HG02798 (cell line): ENCODE data around the gene SRM.
"Not testable (repeated sequence)": the region's sequence is repeated elsewhere in the genome, so short reads cannot be mapped to it uniquely, and the experiment has no call there.

ENCODE experiments used
- ATAC-seq: cut with Tn5 transposase; IDR thresholded peaks from one replicate; pipeline ENCODE4 v1.9.1; 2021; ENCODE audit warnings: mild to moderate bottlenecking; ENCODE audit not compliant: unreplicated experiment, poor library complexity

Gene SRM

DNA sequence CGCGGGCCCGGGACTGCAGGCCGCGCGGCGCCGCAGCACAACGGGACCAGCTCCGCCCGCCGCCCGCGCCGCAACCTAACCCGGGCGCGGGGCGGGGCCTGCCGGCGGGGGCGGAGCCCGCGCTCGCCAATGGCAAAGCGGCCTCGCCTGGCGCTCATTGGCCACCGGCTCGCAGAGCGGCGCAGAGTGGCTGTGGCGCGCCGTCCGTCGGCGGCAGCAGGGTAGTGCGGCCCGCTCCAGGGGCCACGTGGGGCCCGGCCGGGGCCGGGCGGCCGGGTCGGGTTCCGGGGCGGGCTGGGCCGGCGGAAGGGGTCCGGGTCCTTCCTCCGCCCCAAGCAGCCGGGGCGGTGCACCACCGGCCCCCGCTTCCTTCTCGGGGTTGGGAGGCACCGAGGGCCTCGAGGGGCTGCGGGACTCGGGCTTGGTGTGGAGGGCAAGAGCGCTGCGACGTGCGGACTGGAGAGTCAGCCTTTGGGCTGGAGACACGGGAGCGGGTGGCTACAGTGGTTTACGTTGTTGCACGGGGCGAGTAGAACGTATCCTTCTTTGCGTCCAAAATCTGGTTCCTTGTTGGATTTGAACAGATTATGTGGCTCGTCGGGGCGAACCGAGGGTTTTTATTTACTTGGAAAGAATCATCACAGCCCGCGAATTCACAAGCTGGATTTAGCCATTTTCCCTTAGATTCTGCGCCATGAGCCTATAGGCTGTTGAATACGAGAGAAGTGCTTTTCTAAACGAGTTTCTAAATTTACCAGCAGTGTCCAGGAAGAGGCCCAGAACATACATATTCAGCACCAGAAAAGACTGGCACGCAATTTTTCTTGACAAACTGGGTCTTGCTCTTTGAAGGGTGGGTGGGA is at the start of gene SRM:
Gene SRM (minus strand): TSS at position 51 of the 863 bp plus-strand sequence. CDS start 75 bp downstream, outside the sequence.
- ATAC-seq, result peak; percentile 94

DNA sequence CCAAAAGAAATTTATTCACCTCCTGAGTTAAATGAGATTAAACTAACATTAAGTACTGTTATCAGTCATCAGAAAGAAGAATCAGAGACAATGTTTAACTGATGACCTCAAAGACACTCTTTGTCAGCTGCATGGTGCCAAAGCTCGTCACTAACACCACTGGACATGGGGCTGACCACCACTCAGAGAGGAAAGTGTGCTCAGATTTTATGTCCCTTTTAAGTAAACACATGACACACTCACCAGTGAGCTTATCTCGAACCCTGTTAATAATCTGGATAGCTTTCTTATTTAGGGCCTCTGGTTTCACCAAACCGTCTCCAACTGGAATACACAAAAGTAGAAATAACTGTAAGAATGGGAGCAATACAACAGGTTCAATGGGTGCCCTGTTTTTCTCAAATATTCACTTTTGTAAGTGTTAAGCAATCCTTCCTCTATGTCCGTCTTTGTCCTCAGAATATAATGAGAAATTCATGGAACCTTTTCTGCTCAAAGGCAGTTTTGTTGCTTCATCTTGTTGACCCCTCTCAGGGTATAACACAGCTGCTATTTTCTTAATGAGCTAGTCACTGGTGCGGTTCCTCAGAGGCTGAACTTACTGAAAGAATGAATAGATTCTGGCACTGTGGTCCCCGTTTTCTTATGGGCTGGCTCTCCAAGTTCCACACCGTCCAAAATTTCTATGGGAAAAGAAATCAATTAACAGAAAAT is 49.4 kb upstream of the SRM start:
- no peak for ATAC-seq

GRCh38 chr1:11107599-11107998 is 47.8 kb upstream of the SRM start:
- ATAC-seq, result no peak

GRCh38 chr1:11105586-11105985 is 45.8 kb upstream of the SRM start:
- ATAC-seq, result no peak

DNA sequence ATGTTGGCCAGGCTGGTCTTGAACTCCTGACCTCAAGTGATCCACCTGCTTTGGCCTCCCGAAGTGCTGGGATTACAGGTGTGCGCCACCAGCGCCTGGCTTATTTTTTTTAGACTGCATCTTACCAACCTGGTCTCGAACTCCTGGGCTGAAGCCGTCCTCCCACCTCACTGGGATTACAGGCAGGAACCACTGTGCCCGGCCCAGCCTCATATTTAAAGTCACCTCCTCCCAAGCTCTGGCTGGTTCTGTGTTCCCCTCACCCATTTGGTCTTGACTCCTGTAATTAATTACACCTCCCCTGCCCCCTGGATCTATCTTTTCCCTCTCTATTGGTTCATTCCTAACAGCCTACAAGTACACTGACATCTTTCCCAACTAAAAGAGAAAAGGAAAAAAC is 41.5 kb upstream of the SRM start:
- ATAC-seq, result no peak

DNA sequence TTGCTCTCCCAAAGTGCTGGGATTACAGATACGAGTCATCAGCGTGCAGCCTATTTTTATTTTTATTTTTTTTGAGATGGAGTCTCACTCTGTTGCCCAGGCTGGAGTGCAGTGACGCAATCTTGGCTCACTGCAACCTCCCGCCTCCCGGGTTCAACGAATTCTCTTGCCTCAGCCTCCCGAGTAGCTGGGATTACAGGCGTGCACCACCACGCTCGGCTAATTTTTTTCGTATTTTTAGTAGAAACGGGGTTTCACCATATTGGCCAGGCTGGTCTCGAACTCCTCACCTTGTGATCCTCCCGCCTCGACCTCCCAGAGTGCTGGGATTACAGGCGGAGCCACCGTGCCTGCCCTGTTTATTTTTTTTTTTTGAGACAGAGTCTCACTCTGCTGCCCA is 41.0 kb upstream of the SRM start:
- not testable (repeated sequence) for ATAC-seq

- no peak for ATAC-seq
Measured at GRCh38 chr1:11100149-11100493, 40.3 kb upstream of the SRM start.

GRCh38 chr1:11099310-11100148 is 39.7 kb upstream of the SRM start, which contains the start of gene EXOSC10:
EXOSC10 (minus strand) TSS chr1:11099869; CDS start chr1:11099831, 38 bp downstream.
- ATAC-seq, result peak; percentile 92

DNA sequence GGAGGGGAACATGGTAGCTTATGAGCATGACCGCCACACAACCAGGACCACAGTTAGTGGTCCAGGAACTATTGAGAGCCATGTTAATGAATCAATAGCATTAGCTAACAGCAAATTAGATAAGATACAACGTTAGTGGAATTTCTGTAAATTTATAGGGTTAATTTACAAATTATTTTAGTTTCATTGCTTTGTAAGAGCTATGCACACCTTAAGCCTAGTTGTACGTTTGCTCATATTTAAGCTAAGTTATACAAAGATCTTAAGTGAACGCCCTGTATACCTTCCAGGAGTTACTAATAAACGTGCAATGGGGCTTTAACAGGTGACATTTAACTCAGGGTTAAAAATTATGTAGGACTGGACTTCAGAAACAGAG is 39.1 kb upstream of the SRM start:
- no peak for ATAC-seq

DNA sequence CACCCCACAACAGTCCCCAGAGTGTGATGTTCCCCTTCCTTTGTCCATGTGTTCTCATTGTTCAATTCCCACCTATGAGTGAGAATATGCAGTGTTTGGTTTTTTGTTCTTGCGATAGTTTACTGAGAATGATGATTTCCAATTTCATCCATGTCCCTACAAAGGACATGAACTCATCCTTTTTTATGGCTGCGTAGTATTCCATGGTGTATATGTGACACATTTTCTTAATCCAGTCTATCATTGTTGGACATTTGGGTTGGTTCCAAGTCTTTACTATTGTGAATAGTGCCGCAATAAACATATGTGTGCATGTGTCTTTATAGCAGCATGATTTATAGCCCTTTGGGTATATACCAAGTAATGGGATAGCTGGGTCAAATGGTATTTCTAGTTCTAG is 24.0 kb upstream of the SRM start:
- ATAC-seq, result not testable (repeated sequence)

DNA sequence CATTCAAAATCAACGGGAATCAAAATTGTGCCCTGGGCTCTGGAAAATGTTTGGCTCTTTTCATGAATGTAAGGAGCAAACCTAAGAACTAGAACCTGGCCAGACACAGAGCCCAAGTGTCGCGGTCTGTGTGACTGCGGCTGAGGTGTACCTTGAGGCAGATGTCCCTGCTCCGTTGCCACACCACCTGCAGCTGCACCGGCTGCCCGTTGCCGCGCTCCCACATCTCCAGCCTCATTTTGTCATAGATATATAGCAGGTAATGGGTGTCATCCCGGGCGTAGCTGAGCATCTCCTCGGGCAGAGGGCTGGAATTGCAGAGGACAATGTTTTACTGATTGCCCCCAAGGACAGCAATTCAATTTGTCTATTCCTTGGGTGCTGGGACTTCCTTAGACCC is 21.1 kb upstream of the SRM start:
- no peak for ATAC-seq

GRCh38 chr1:11078631-11079030 is 18.8 kb upstream of the SRM start:
- ATAC-seq, result no peak

- not testable (repeated sequence) for ATAC-seq
Measured at GRCh38 chr1:11073398-11073797, 13.6 kb upstream of the SRM start.

GRCh38 chr1:11072216-11072917 is 12.5 kb upstream of the SRM start:
- no peak for ATAC-seq

- ATAC-seq, result no peak
Measured at GRCh38 chr1:11071463-11072215, 11.8 kb upstream of the SRM start.

- no peak for ATAC-seq
Measured at GRCh38 chr1:11070876-11071275, 11.1 kb upstream of the SRM start.

- ATAC-seq, result no peak
Measured at GRCh38 chr1:11068600-11069473, 9.0 kb upstream of the SRM start.
